Glutamatergic neuron (in vitro differentiated cells): ENCODE measurements around the gene STARD4. TPM values are rescaled to one million over a fixed set of nuclear protein-coding genes. Genes with fewer than 3 reads are reported as not detected.

Experiments used
- DNase-seq: peaks from one replicate; pipeline ENCODE4 v3.0.0; 2022
- H3K27ac Mint-ChIP-seq: one replicate; pipeline ENCODE4 v1.8.0; 2020; ENCODE audit warnings: mild to moderate bottlenecking, mixed read lengths, inconsistent platforms; ENCODE audit not compliant: unreplicated experiment
- H3K27me3 Mint-ChIP-seq: one replicate; pipeline ENCODE4 v1.8.0; 2020; ENCODE audit warnings: mild to moderate bottlenecking, moderate library complexity, mixed read lengths, inconsistent platforms; ENCODE audit not compliant: unreplicated experiment
- H3K36me3 Mint-ChIP-seq: one replicate; pipeline ENCODE4 v1.8.0; 2020; ENCODE audit warnings: mild to moderate bottlenecking, mixed read lengths, inconsistent platforms; ENCODE audit not compliant: unreplicated experiment
- H3K4me1 Mint-ChIP-seq: one replicate; pipeline ENCODE4 v1.8.0; 2020; ENCODE audit warnings: mild to moderate bottlenecking, low read depth, mixed read lengths, inconsistent platforms; ENCODE audit not compliant: unreplicated experiment
- H3K4me3 Mint-ChIP-seq: one replicate; pipeline ENCODE4 v1.8.0; 2020; ENCODE audit warnings: mild to moderate bottlenecking, mixed read lengths, inconsistent platforms; ENCODE audit not compliant: unreplicated experiment
- H3K9me3 Mint-ChIP-seq: one replicate; pipeline ENCODE4 v1.8.0; 2020; ENCODE audit warnings: mild to moderate bottlenecking, moderate library complexity, mixed read lengths, inconsistent platforms; ENCODE audit not compliant: unreplicated experiment
- total RNA-seq: library from RNA; stranded (reverse); fragmentation: NEBNext Ultra II Directional; extraction: Animal tissue kit (Norgen Biotek cat#: 25700); gene quantifications from one replicate; pipeline ENCODE4 v1.2.1, GENCODE V29; 2021; ENCODE audit not compliant: unreplicated experiment
- TF ChIP-seq, protein P1 (sequence below): fragments of 200-600 bp; sonication (generic); IDR thresholded peaks from one replicate; pipeline ENCODE4 v1.5.0; 2021; ENCODE audit not compliant: partially characterized antibody, unreplicated experiment

Gene STARD4
- total RNA-seq, 1 donor from 2014 or later, result 71.2 TPM

DNA sequence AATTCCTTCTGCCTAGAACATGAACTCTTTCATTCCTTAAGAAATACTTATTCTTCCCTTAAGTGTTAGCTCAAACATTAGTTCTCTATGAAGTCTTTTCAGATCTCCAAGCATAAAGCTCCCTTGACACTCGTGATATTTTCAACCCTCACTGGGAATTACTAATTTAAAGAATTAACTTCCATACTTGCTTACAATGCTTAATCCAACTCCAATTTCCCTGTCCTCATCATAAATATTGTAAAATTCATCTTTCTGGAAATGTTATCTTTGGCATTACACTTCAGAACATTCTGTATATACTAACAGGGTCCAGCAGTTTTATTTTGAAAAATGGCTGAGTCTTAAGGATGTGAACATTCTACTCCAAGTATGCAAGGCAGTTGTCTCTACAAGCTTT, 7.2 kb downstream of the STARD4 start:
- H3K36me3 Mint-ChIP-seq, result no peaks in the 10 kb centered on the region
- H3K4me3 Mint-ChIP-seq, result no peak overlapping the region
- no peak overlapping the region for H3K27ac Mint-ChIP-seq
- DNase-seq, result no peak
- TF ChIP-seq, protein P1, sequence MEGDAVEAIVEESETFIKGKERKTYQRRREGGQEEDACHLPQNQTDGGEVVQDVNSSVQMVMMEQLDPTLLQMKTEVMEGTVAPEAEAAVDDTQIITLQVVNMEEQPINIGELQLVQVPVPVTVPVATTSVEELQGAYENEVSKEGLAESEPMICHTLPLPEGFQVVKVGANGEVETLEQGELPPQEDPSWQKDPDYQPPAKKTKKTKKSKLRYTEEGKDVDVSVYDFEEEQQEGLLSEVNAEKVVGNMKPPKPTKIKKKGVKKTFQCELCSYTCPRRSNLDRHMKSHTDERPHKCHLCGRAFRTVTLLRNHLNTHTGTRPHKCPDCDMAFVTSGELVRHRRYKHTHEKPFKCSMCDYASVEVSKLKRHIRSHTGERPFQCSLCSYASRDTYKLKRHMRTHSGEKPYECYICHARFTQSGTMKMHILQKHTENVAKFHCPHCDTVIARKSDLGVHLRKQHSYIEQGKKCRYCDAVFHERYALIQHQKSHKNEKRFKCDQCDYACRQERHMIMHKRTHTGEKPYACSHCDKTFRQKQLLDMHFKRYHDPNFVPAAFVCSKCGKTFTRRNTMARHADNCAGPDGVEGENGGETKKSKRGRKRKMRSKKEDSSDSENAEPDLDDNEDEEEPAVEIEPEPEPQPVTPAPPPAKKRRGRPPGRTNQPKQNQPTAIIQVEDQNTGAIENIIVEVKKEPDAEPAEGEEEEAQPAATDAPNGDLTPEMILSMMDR, result no peak
- H3K4me1 Mint-ChIP-seq, result peaks cover 9% of the 10 kb centered on the region
- H3K27me3 Mint-ChIP-seq, result no peaks in the 10 kb centered on the region
- H3K9me3 Mint-ChIP-seq, result no peaks in the 10 kb centered on the region

DNA sequence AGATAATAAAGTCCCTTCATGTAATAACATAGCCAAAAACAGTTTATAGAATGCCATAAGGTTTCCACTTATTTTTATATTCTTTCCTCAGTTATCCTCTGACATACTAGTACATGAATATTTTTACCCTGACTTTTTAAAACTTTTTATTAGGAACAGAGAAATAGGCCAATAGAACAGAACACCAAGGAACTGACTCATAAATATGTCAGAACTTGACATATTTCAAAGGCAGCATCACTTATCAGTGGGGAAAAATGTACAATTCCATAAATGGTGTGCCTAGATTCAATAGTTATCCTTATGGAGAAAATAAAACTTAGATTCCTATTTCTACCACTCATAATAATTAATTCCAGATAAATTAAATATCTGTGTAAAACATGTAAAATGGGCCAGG, 9.4 kb downstream of the STARD4 start:
- no peaks in the 10 kb centered on the region for H3K9me3 Mint-ChIP-seq
- peaks cover 4% of the 10 kb centered on the region for H3K4me1 Mint-ChIP-seq

DNA sequence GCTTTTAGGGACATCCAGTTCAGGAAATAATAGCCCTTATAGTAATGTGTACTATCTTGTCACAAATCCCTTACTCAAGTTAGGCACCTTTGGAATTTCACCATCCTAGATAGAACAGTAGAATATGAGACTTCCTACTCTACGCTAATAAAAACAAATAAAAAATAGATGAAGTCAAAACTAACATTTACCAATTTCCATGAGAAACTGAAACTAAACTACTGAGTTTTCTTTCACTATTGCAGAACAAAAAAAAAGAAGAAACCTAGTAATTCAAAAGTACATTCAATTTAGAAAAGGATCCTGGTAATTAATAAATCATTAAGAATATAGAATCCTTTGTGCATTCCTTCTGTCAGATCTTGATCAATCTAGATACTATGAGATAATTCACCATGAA, 14.0 kb downstream of the STARD4 start:
- Mint-ChIP-seq H3K27ac (no peak overlapping the region), H3K4me3 (no peak overlapping the region), H3K9me3 (no peaks in the 10 kb centered on the region)

More for the DNA sequence above, 9.4 kb downstream of the STARD4 start:
- TF ChIP-seq, protein P1, result no peak
- Mint-ChIP-seq H3K27me3 (no peaks in the 10 kb centered on the region), H3K36me3 (no peaks in the 10 kb centered on the region), H3K27ac (no peak overlapping the region), H3K4me3 (no peak overlapping the region)
- no peak for DNase-seq

DNA sequence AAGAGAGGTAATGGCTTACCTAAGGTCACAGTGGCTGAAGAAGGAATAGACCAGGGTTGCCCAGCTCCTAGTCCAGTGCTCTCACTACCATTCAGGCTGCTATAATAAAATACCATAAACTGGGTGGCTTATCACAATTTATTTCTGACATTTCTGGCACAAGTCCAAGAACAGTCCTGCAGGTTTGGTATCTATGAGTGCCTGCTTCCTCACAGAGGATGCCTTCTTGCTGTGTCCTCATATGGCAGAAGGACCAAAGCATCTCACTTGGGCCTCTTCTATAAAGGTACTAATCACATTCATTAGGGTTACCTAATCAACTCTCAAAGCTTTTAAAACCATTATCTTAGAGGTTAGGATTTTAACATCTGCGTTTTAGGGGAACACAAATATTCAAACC, 17.2 kb downstream of the STARD4 start:
- Mint-ChIP-seq H3K4me1 (peaks cover 21% of the 10 kb centered on the region), H3K9me3 (no peaks in the 10 kb centered on the region), H3K27me3 (no peaks in the 10 kb centered on the region), H3K27ac (peak overlapping the region; percentile 17), H3K36me3 (no peaks in the 10 kb centered on the region), H3K4me3 (no peak overlapping the region)
- TF ChIP-seq, protein P1, result no peak
- no peak for DNase-seq

More for the DNA sequence above, 14.0 kb downstream of the STARD4 start:
- H3K36me3 Mint-ChIP-seq, result no peaks in the 10 kb centered on the region
- no peaks in the 10 kb centered on the region for H3K27me3 Mint-ChIP-seq
- TF ChIP-seq, protein P1, result no peak
- no peak for DNase-seq
- peaks cover 11% of the 10 kb centered on the region for H3K4me1 Mint-ChIP-seq

DNA sequence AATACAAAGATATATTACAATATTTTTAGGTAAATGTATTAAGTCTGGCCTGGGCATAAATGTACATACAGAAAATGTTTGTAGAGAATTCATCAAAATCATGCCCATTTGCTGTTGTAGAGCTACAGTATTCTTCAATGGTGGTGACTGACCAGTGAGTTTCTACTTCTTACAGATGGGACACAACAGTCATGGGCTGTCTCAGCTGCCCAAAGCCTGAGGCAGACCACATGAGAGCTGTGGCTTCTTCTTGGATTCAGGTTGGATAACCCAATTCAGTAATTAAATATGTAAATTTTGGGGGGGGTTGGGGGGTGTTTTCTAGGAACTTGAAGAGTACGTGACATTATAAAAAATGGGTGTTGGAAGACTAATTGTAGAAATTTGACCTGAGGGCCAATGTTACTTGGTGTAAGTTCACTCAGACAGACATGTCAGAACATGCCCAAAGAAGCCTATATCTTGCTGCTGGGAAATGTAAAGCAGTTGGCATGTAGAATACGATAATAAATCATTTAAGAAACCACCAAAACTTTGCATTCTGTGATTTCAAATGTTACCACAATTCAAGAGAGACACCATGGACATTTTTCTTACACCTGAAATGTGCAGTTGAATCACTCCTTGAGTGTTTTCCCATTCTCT, 17.9 kb downstream of the STARD4 start:
- Mint-ChIP-seq H3K36me3 (no peaks in the 10 kb centered on the region), H3K27me3 (no peaks in the 10 kb centered on the region), H3K4me1 (peaks cover 21% of the 10 kb centered on the region), H3K4me3 (no peak overlapping the region), H3K9me3 (no peaks in the 10 kb centered on the region), H3K27ac (peak overlapping the region; percentile 71)
- TF ChIP-seq, protein P1, result no peak
- DNase-seq, result no peak
